ENCODE data around the gene CRHR1. TPM values are rescaled to one million over a fixed set of nuclear protein-coding genes. Genes with fewer than 3 reads are reported as not detected.

CRHR1 gene
- total and polyA plus RNA-seq, 8 donors: not detected

DNA sequence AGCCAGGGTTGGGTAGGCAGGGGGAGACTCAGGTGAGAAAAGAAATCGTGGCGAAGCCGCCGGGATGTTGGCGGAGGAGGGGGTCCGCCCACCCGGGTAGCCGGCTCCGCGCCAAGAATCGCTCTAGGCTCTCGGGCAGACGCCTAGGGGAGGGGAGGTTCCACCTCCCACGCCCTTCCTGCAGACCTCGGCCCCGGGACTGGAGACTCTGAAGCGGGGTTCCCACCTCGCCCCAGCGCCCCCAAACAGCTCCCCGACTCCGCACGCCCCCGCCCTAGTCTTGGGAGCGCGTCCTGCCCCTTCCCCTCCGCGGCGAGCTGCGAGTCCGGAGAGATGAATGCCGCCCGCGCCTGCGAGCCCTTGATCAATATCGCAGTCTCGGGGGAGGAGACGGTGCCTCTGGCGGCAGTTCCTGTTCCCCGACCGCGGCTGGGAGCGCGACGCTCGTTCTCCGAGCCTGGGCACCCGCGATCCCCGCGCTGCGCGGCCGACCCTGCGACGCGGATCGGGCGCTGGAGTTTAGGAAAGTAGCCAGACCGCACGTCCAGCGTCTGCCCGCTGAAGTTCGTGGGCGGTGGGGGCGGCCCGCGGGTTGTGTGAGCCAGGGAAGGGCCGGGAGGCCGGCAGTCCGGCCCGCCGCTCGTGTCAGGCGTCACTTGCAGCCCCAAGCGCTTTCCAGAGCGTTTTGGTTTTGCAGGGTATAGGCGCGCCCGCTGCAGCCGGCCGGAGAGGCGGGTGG lies 790 bp downstream of the CRHR1 start:
- Histone ChIP-seq H3K36me3 (no peaks in the 10 kb centered on the region), H3K9me3 (no peaks in the 10 kb centered on the region), H3K27ac (no peak overlapping the region), H3K4me1 (peaks cover 16 to 26% of the 10 kb centered on the region in 2 donors), H3K27me3 (peaks cover 41 to 100% of the 10 kb centered on the region in 2 donors), H3K4me3 (peak overlapping the region; percentile 21 to 30)
- TF ChIP-seq, protein P1, sequence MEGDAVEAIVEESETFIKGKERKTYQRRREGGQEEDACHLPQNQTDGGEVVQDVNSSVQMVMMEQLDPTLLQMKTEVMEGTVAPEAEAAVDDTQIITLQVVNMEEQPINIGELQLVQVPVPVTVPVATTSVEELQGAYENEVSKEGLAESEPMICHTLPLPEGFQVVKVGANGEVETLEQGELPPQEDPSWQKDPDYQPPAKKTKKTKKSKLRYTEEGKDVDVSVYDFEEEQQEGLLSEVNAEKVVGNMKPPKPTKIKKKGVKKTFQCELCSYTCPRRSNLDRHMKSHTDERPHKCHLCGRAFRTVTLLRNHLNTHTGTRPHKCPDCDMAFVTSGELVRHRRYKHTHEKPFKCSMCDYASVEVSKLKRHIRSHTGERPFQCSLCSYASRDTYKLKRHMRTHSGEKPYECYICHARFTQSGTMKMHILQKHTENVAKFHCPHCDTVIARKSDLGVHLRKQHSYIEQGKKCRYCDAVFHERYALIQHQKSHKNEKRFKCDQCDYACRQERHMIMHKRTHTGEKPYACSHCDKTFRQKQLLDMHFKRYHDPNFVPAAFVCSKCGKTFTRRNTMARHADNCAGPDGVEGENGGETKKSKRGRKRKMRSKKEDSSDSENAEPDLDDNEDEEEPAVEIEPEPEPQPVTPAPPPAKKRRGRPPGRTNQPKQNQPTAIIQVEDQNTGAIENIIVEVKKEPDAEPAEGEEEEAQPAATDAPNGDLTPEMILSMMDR (IDR thresholded peaks at IDR 0.05): no peak
- intact Hi-C loops (cut with DNase I): no loop called here
- DNase-seq: peak in 2 of 4 donors; percentile 26 to 80
- ATAC-seq: peak; percentile 59

DNA sequence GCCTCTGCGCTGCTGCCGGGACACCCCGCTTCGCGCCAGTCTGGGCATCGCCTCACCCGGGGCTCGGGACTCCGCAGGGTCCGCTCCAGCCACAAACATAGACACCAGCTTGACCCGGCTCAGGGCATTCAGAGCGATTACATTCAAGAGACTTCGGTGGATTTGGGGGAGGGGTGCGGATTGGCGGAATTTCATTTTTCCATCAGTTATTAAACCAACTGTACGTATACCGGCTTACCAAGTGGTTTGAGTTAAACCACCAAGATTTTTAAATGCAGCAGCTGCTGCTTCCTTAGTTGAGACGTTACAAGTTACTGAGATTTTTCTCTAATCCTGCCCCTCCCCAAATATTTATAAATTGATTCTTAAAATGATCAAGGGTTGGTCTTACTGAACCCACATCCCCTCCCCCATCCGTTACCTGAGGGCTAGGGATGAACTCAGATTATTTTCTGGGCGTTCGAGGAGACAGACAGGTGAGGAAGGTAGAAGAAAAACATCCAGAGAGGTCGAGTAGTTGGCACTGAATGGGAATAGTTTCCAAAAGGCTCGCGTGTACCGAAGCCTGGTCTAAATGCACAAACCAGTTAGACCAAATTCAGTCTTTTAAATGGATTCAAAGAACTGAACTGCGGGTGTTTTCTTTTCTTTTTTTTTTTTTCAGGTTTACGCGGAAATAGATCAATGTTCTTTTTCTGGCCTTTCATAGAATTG lies 1.5 kb downstream of the CRHR1 start:
- ATAC-seq (no peak), DNase-seq (no peak)
- intact Hi-C loops (cut with DNase I): no loop called here
- H3K4me1 ChIP-seq: peaks cover 16 to 26% of the 10 kb centered on the region in 2 donors
- H3K36me3 ChIP-seq: no peaks in the 10 kb centered on the region
- no peak overlapping the region for H3K27ac ChIP-seq
- TF ChIP-seq, protein P1 (IDR thresholded peaks at IDR 0.05): no peak
- H3K4me3 ChIP-seq: peak overlapping the region in 1 of 2 donors; percentile 30
- H3K27me3 ChIP-seq: peaks cover 41 to 100% of the 10 kb centered on the region in 2 donors
- H3K9me3 ChIP-seq: no peaks in the 10 kb centered on the region

DNA sequence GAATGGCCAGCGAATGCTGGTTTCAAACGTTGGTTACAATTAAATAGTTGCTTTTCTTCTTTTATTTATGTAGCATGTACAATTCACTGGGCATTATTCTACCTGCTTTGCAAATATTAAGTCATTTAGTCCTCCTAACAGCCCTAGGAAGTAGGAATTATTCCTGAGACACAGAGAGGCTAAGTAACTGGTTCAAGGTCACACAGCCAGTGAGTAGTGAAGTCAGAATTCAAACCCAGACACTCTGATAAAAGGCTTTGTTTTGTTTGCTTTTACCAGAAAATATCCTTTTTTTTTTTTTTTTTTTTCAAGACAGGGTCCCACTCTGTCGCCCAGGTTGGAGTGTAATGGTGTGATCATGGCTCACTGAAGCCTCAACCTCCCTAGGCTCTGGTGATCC lies 2.2 kb downstream of the CRHR1 start:
- no peak for DNase-seq
- H3K4me1 ChIP-seq: peaks cover 16 to 26% of the 10 kb centered on the region in 2 donors
- no peak for ATAC-seq
- TF ChIP-seq, protein P1 (IDR thresholded peaks at IDR 0.05): no peak
- no peaks in the 10 kb centered on the region for H3K36me3 ChIP-seq
- no peak overlapping the region for H3K4me3 ChIP-seq
- no peaks in the 10 kb centered on the region for H3K9me3 ChIP-seq
- peaks cover 41 to 100% of the 10 kb centered on the region in 2 donors for H3K27me3 ChIP-seq
- intact Hi-C loops (cut with DNase I): no loop called here
- H3K27ac ChIP-seq: no peak overlapping the region

- Histone ChIP-seq H3K27me3 (peaks cover 41 to 100% of the 10 kb centered on the region in 2 donors), H3K9me3 (no peaks in the 10 kb centered on the region), H3K4me1 (peaks cover 16 to 26% of the 10 kb centered on the region in 2 donors), H3K36me3 (no peaks in the 10 kb centered on the region), H3K27ac (no peak overlapping the region), H3K4me3 (no peak overlapping the region)
- intact Hi-C loops (cut with DNase I): no loop called here
- DNase-seq (peak in 1 of 4 donors; percentile 12), ATAC-seq (no peak)
- TF ChIP-seq, protein P1 (IDR thresholded peaks at IDR 0.05): no peak
Measured at GRCh38 chr17:45787044-45787443, 2.9 kb downstream of the CRHR1 start.

GRCh38 chr17:45787656-45788055 lies 3.5 kb downstream of the CRHR1 start:
- intact Hi-C loops (cut with DNase I): no loop called here
- TF ChIP-seq, protein P1 (IDR thresholded peaks at IDR 0.05): no peak
- Histone ChIP-seq H3K27me3 (peaks cover 39 to 100% of the 10 kb centered on the region in 2 donors), H3K9me3 (no peaks in the 10 kb centered on the region), H3K36me3 (no peaks in the 10 kb centered on the region), H3K4me3 (no peak overlapping the region), H3K4me1 (peaks cover 16 to 26% of the 10 kb centered on the region in 2 donors), H3K27ac (no peak overlapping the region)
- DNase-seq: peak in 1 of 4 donors; percentile 24
- ATAC-seq: no peak
